K562 (cell line): ENCODE data around the gene MARK2. TPM values are rescaled to one million over a fixed set of nuclear protein-coding genes. Genes with fewer than 3 reads are reported as not detected.

Source experiments
- ATF1 ChIP-seq, 2 experiments: fragments of 450-650 bp in 1 of 2; IDR thresholded peaks; 2 replicates each; pipeline ENCODE4 v1.6.1; 2016; ENCODE audit warnings: missing compliant biosample characterization in 1 of 2, missing genetic modification characterization in 1 of 2
- CBX5 ChIP-seq: IDR thresholded peaks from 2 replicates; pipeline ENCODE4 v1.6.1; 2014; ENCODE audit warnings: low read depth, borderline replicate concordance
- DMBX1 ChIP-seq: fragments of 250-450 bp; sonication (Bioruptor Pico); IDR thresholded peaks from 2 replicates; pipeline ENCODE4 v1.8.0; 2022; ENCODE audit warnings: inconsistent platforms, mild to moderate bottlenecking, moderate library complexity, borderline replicate concordance
- FOXJ2 ChIP-seq: fragments of 200-800 bp; sonication (Bioruptor generic); IDR thresholded peaks from 2 replicates; pipeline ENCODE4 v1.6.1; 2016; ENCODE audit warnings: missing genetic modification characterization, missing compliant biosample characterization
- HSF4 ChIP-seq: fragments of 250-450 bp; sonication (Bioruptor Pico); IDR thresholded peaks from 2 replicates; pipeline ENCODE4 v2.1.2; 2022; ENCODE audit warnings: mild to moderate bottlenecking, moderate library complexity, borderline replicate concordance
- PRMT5 ChIP-seq: sonication (generic); formaldehyde crosslinking; IDR thresholded peaks from 2 replicates; pipeline ENCODE4 v1.5.0; 2020; ENCODE audit warnings: missing genetic modification reagents
- XRCC4 ChIP-seq: IDR thresholded peaks from one replicate; pipeline ENCODE4 v1.6.1; 2011; ENCODE audit not compliant: insufficient read depth, insufficient read length; ENCODE audit errors: extremely low read depth
- ZFP1 ChIP-seq: fragments of 450-650 bp; formaldehyde crosslinking; IDR thresholded peaks from 2 replicates; pipeline ENCODE4 v1.4.0; 2020; ENCODE audit warnings: mild to moderate bottlenecking, mixed read lengths
- ZSCAN29 ChIP-seq: fragments of 450-650 bp; IDR thresholded peaks from 2 replicates; pipeline ENCODE4 v1.6.1; 2017
- polyA plus RNA-seq, 8 experiments: library from polyadenylated mRNA; depleted of rRNA in 4 of 8; stranded (reverse) in 5 of 8; unstranded in 3 of 8; fragments of >200 nt; fragmentation: Nextera tagmentation in 2 of 8; fragmentation: Illumina TruSeq in 1 of 8; extraction: Ambion mirVana in 2 of 8; extraction: Trizol in 1 of 8; gene quantifications; 2 replicates each; pipeline versions ENCODE4 v1.2.1 to v1.2.3, GENCODE V29; 2011 to 2014; ENCODE audit warnings: inconsistent platforms in 1 of 8, missing spikeins in 1 of 8
- total RNA-seq, 7 experiments: library from RNA; depleted of rRNA in 6 of 7; stranded (reverse); fragments of >200 nt in 6 of 7; fragmentation: Illumina TruSeq in 2 of 7; extraction: Trizol in 2 of 7; gene quantifications; 2 replicates each; pipeline versions ENCODE4 v1.2.1 to v1.2.3, GENCODE V29; 2011 to 2021; ENCODE audit warnings: low replicate concordance in 1 of 7
- TF ChIP-seq, protein P1 (sequence below): fragments of 200-400 bp; formaldehyde crosslinking; IDR thresholded peaks from 2 replicates; pipeline ENCODE4 v1.6.1; 2017; ENCODE audit warnings: mild to moderate bottlenecking, low read depth, low read length, moderate library complexity
- TF ChIP-seq, protein P2 (sequence below), 2 experiments: fragments of 450-650 bp in 1 of 2; sonication (generic) in 1 of 2; formaldehyde crosslinking in 1 of 2; IDR thresholded peaks; 2 replicates each; pipeline versions ENCODE4 v1.7.1 to v1.9.0; 2016 to 2022; ENCODE audit warnings: inconsistent platforms in 1 of 2, mild to moderate bottlenecking in 1 of 2, missing genetic modification reagents in 1 of 2

The MARK2 gene
- total and polyA plus RNA-seq, 9 of the 15 experiments (the other 6 are each of a cell fraction or from before 2014, with no cell fraction given): 0.32 to 43.5 (median 15.1) TPM

DNA sequence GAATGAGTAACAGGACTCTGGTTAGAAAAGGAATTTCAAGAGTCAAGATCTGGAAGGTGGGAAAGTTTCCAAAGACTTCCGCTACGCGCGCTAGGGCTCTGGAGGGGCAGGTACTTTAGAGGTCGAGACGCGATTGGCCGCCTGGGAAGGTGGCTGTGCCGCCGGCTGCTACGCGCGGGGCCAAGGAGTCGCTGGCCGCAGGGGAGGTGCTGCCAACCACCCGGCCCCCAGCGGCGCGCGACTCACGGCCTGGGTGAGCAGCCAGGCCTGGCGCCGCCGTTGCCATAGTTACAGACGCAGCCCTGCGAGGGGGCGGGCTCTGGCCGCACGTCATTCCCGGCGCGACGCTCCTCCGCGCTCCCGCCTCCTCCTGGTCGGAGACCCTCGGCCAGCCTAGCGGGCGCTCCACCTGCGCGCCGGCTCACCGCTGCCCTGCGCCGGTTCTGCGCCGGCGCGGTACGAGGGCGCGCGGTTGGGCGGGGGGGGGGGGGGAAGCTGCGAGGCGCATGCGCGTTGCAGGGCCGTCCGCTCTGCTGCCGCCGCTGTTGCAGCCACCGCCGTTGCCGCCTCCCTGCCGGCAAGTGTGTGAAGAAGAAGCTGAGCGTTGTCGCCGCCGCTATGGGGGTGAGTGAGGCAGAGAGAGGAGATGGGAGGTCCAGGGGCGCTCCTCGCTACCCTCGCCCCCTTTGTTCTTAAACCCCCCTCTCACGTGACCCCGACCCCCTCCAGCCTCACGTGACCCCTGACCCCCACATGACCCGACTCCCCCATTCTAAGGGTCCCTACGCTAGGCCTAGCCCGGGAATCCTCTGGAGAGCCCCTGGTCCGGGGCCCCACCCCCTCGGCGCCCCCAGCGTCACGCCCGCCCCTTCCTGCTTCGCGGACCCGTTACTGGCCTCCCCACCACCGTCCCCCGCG lies 99.8 kb downstream of the MARK2 start, which contains the start of gene NAA40 (continued):
- TF ChIP-seq CBX5 (no peak), PRMT5 (CRISPR knock-in tag) (no peak), ATF1 (CRISPR knock-in tag; IDR thresholded peaks at IDR 0.05) (peak; percentile 95), ATF1 (tag; IDR thresholded peaks at IDR 0.05) (peak; percentile 97), DMBX1 (CRISPR knock-in tag) (no peak), FOXJ2 (tag) (no peak), ZFP1 (CRISPR knock-in tag) (no peak), HSF4 (CRISPR knock-in tag) (0 out of 2 replicates have a peak, but pooled peaks have one; percentile 21), XRCC4 (no peak), ZSCAN29 (no peak)
- TF ChIP-seq, protein P1, sequence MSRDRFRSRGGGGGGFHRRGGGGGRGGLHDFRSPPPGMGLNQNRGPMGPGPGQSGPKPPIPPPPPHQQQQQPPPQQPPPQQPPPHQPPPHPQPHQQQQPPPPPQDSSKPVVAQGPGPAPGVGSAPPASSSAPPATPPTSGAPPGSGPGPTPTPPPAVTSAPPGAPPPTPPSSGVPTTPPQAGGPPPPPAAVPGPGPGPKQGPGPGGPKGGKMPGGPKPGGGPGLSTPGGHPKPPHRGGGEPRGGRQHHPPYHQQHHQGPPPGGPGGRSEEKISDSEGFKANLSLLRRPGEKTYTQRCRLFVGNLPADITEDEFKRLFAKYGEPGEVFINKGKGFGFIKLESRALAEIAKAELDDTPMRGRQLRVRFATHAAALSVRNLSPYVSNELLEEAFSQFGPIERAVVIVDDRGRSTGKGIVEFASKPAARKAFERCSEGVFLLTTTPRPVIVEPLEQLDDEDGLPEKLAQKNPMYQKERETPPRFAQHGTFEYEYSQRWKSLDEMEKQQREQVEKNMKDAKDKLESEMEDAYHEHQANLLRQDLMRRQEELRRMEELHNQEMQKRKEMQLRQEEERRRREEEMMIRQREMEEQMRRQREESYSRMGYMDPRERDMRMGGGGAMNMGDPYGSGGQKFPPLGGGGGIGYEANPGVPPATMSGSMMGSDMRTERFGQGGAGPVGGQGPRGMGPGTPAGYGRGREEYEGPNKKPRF: no peak
- TF ChIP-seq, protein P2, sequence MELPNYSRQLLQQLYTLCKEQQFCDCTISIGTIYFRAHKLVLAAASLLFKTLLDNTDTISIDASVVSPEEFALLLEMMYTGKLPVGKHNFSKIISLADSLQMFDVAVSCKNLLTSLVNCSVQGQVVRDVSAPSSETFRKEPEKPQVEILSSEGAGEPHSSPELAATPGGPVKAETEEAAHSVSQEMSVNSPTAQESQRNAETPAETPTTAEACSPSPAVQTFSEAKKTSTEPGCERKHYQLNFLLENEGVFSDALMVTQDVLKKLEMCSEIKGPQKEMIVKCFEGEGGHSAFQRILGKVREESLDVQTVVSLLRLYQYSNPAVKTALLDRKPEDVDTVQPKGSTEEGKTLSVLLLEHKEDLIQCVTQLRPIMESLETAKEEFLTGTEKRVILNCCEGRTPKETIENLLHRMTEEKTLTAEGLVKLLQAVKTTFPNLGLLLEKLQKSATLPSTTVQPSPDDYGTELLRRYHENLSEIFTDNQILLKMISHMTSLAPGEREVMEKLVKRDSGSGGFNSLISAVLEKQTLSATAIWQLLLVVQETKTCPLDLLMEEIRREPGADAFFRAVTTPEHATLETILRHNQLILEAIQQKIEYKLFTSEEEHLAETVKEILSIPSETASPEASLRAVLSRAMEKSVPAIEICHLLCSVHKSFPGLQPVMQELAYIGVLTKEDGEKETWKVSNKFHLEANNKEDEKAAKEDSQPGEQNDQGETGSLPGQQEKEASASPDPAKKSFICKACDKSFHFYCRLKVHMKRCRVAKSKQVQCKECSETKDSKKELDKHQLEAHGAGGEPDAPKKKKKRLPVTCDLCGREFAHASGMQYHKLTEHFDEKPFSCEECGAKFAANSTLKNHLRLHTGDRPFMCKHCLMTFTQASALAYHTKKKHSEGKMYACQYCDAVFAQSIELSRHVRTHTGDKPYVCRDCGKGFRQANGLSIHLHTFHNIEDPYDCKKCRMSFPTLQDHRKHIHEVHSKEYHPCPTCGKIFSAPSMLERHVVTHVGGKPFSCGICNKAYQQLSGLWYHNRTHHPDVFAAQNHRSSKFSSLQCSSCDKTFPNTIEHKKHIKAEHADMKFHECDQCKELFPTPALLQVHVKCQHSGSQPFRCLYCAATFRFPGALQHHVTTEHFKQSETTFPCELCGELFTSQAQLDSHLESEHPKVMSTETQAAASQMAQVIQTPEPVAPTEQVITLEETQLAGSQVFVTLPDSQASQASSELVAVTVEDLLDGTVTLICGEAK (IDR thresholded peaks at IDR 0.05): no peak; the same call in 1 of the 2 replicates
- TF ChIP-seq, protein P2 (CRISPR knock-in tag; IDR thresholded peaks at IDR 0.05): no peak
